GM23338 (cell line): ENCODE measurements around the gene SUCLG2. TPM values are rescaled to one million over a fixed set of nuclear protein-coding genes. Genes with fewer than 3 reads are reported as not detected.

Source experiments
- ATAC-seq: fragments of 200-7000 bp; cut with Tn5 transposase; 3 replicates; pipeline ENCODE4 v1.9.1; 2020
- DNase-seq: peaks from one replicate; pipeline ENCODE4 v3.0.0-alpha.2; 2015; ENCODE audit warnings: low spot score
- H2AFZ ChIP-seq: fragments of 200-600 bp; sonication (generic); 2 replicates; pipeline ENCODE4 v1.8.0; 2016; ENCODE audit warnings: antibody characterized with exemption, mild to moderate bottlenecking, moderate library complexity
- H3F3A ChIP-seq: fragments of 200-600 bp; sonication (generic); replicated peaks from 2 replicates; pipeline ENCODE4 v1.8.0; 2017; ENCODE audit warnings: antibody characterized with exemption, mixed run types, low read depth
- H3K27ac ChIP-seq: fragments of 200-600 bp; sonication (generic); 2 replicates; pipeline ENCODE4 v1.6.1; 2016; ENCODE audit warnings: low read depth
- H3K27me3 ChIP-seq: fragments of 200-600 bp; sonication (generic); 2 replicates; pipeline ENCODE4 v1.8.0; 2016; ENCODE audit warnings: mild to moderate bottlenecking, mixed run types, moderate library complexity; ENCODE audit not compliant: insufficient read depth
- H3K36me3 ChIP-seq: fragments of 200-600 bp; sonication (generic); 2 replicates; pipeline ENCODE4 v1.8.0; 2016; ENCODE audit warnings: mild to moderate bottlenecking; ENCODE audit not compliant: insufficient read depth
- H3K4me1 ChIP-seq: fragments of 200-600 bp; sonication (generic); 2 replicates; pipeline ENCODE4 v1.8.0; 2016; ENCODE audit warnings: mild to moderate bottlenecking, moderate library complexity; ENCODE audit not compliant: insufficient read depth
- H3K4me2 ChIP-seq: fragments of 200-600 bp; sonication (generic); 2 replicates; pipeline ENCODE4 v1.7.1; 2017; ENCODE audit warnings: mixed run types
- H3K4me3 ChIP-seq: fragments of 200-600 bp; sonication (generic); 2 replicates; pipeline ENCODE4 v1.6.1; 2016; ENCODE audit warnings: mixed run types
- H3K79me2 ChIP-seq: fragments of 200-600 bp; sonication (generic); replicated peaks from 2 replicates; pipeline ENCODE4 v1.8.0; 2017; ENCODE audit warnings: mild to moderate bottlenecking; ENCODE audit not compliant: insufficient read depth
- H3K9me2 ChIP-seq: fragments of 200-600 bp; sonication (generic); 2 replicates; pipeline ENCODE4 v1.8.0; 2017; ENCODE audit not compliant: insufficient read depth
- H4K20me1 ChIP-seq: fragments of 200-600 bp; sonication (generic); replicated peaks from 2 replicates; pipeline ENCODE4 v1.8.0; 2017; ENCODE audit warnings: mild to moderate bottlenecking; ENCODE audit not compliant: insufficient read depth
- H3K27ac Mint-ChIP-seq: 2 replicates; pipeline ENCODE4 v1.8.0; 2020; ENCODE audit warnings: inconsistent platforms, mild to moderate bottlenecking, moderate library complexity, mixed read lengths
- H3K27me3 Mint-ChIP-seq: 3 replicates; pipeline ENCODE4 v1.8.0; 2022; ENCODE audit warnings: low read depth, mild to moderate bottlenecking, moderate library complexity, mixed read lengths, inconsistent platforms; ENCODE audit not compliant: insufficient read depth, poor library complexity
- H3K36me3 Mint-ChIP-seq: 3 replicates; pipeline ENCODE4 v1.8.0; 2021; ENCODE audit warnings: low read depth, mild to moderate bottlenecking, inconsistent platforms, moderate library complexity, mixed read lengths
- H3K4me1 Mint-ChIP-seq: 3 replicates; pipeline ENCODE4 v1.8.0; 2020; ENCODE audit warnings: mild to moderate bottlenecking, inconsistent platforms, mixed read lengths
- H3K4me3 Mint-ChIP-seq: 3 replicates; pipeline ENCODE4 v1.8.0; 2021; ENCODE audit warnings: moderate library complexity, mild to moderate bottlenecking, inconsistent platforms, mixed read lengths
- H3K9me3 Mint-ChIP-seq: 3 replicates; pipeline ENCODE4 v1.8.0; 2020; ENCODE audit warnings: moderate library complexity, mild to moderate bottlenecking, inconsistent platforms, mixed read lengths
- CREB1 ChIP-seq: fragments of 250-450 bp; sonication (Bioruptor Pico); IDR thresholded peaks from 2 replicates; pipeline ENCODE4 v1.5.0; 2020; ENCODE audit warnings: low read depth, mild to moderate bottlenecking, moderate library complexity
- CTCF ChIP-seq, 2 experiments: fragments of 200-600 bp in 1 of 2; sonication (generic) in 1 of 2; conservative IDR thresholded peaks; 2 replicates each; pipeline versions ENCODE4 v1.5.1 to v1.6.1; 2016 to 2017; ENCODE audit warnings: antibody characterized with exemption in 2 of 2, low read depth in 2 of 2, mild to moderate bottlenecking in 2 of 2, moderate library complexity in 1 of 2
- ETS1 ChIP-seq: IDR thresholded peaks from 2 replicates; pipeline ENCODE4 v1.6.1; 2016; ENCODE audit warnings: antibody characterized with exemption
- EZH2 ChIP-seq: fragments of 200-600 bp; sonication (generic); IDR thresholded peaks from one replicate; pipeline ENCODE4 v1.8.0; 2017; ENCODE audit warnings: antibody characterized with exemption, mild to moderate bottlenecking, low read depth; ENCODE audit not compliant: unreplicated experiment
- EZH2phosphoT487 ChIP-seq: fragments of 200-600 bp; sonication (generic); IDR thresholded peaks from one replicate; pipeline ENCODE4 v1.8.1; 2018; ENCODE audit warnings: antibody characterized with exemption; ENCODE audit not compliant: unreplicated experiment
- JUNB ChIP-seq: IDR thresholded peaks from one replicate; pipeline ENCODE4 v1.6.1; 2016; ENCODE audit warnings: antibody characterized with exemption; ENCODE audit not compliant: unreplicated experiment
- NANOG ChIP-seq: IDR thresholded peaks from 2 replicates; pipeline ENCODE4 v1.6.1; 2016; ENCODE audit warnings: antibody characterized with exemption, borderline replicate concordance
- POLR2AphosphoS5 ChIP-seq: IDR thresholded peaks from 2 replicates; pipeline ENCODE4 v1.6.1; 2016; ENCODE audit warnings: antibody characterized with exemption, low read depth
- STAT1 ChIP-seq: IDR thresholded peaks from one replicate; pipeline ENCODE4 v1.6.1; 2016; ENCODE audit warnings: antibody characterized with exemption; ENCODE audit not compliant: unreplicated experiment
- ZNF114 ChIP-seq: fragments of 250-450 bp; sonication (Bioruptor Pico); IDR thresholded peaks from 2 replicates; pipeline ENCODE4 v1.5.0; 2020; ENCODE audit warnings: mild to moderate bottlenecking, moderate library complexity
- ZNF331 ChIP-seq: fragments of 250-450 bp; sonication (Bioruptor Pico); IDR thresholded peaks from 2 replicates; pipeline ENCODE4 v1.5.0; 2020; ENCODE audit warnings: low read depth, mild to moderate bottlenecking, moderate library complexity
- polyA plus RNA-seq: library from polyadenylated mRNA; unstranded; fragments of >200 nt; fragmentation: Nextera tagmentation; extraction: Ambion mirVana; gene quantifications from 2 replicates; pipeline ENCODE4 v1.2.1, GENCODE V29; 2016
- total RNA-seq: library from RNA; depleted of rRNA; stranded (reverse); fragments of >200 nt; shearing (Covaris generic); gene quantifications from 2 replicates; pipeline ENCODE4 v1.2.3, GENCODE V29; 2014
- TF ChIP-seq, protein P1 (sequence below): IDR thresholded peaks from one replicate; pipeline ENCODE4 v1.6.1; 2018; ENCODE audit warnings: antibody characterized with exemption; ENCODE audit not compliant: unreplicated experiment
- TF ChIP-seq, protein P2 (sequence below): fragments of 250-450 bp; sonication (Bioruptor Pico); IDR thresholded peaks from 2 replicates; pipeline ENCODE4 v1.5.0; 2020; ENCODE audit warnings: mild to moderate bottlenecking, moderate library complexity

The SUCLG2 gene
- total and polyA plus RNA-seq, 2 experiments from 2014 or later: 29.3 to 39.0 TPM

GRCh38 chr3:67375976-67376375, 278.4 kb downstream of the SUCLG2 start:
- H3F3A ChIP-seq: no peaks in the 10 kb centered on the region
- no peak for TF ChIP-seq POLR2AphosphoS5
- TF ChIP-seq ETS1: no peak
- TF ChIP-seq JUNB: no peak
- TF ChIP-seq ZNF331: no peak
- no peak for TF ChIP-seq NANOG
- no peak for TF ChIP-seq ZNF114
- no peak for TF ChIP-seq STAT1
- no peak for TF ChIP-seq CTCF (conservative IDR thresholded peaks at IDR 0.05; ENCODE audit: low read depth in 2 of 2)
- TF ChIP-seq, protein P1, sequence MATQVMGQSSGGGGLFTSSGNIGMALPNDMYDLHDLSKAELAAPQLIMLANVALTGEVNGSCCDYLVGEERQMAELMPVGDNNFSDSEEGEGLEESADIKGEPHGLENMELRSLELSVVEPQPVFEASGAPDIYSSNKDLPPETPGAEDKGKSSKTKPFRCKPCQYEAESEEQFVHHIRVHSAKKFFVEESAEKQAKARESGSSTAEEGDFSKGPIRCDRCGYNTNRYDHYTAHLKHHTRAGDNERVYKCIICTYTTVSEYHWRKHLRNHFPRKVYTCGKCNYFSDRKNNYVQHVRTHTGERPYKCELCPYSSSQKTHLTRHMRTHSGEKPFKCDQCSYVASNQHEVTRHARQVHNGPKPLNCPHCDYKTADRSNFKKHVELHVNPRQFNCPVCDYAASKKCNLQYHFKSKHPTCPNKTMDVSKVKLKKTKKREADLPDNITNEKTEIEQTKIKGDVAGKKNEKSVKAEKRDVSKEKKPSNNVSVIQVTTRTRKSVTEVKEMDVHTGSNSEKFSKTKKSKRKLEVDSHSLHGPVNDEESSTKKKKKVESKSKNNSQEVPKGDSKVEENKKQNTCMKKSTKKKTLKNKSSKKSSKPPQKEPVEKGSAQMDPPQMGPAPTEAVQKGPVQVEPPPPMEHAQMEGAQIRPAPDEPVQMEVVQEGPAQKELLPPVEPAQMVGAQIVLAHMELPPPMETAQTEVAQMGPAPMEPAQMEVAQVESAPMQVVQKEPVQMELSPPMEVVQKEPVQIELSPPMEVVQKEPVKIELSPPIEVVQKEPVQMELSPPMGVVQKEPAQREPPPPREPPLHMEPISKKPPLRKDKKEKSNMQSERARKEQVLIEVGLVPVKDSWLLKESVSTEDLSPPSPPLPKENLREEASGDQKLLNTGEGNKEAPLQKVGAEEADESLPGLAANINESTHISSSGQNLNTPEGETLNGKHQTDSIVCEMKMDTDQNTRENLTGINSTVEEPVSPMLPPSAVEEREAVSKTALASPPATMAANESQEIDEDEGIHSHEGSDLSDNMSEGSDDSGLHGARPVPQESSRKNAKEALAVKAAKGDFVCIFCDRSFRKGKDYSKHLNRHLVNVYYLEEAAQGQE: no peak
- TF ChIP-seq EZH2: no peak
- TF ChIP-seq, protein P2, sequence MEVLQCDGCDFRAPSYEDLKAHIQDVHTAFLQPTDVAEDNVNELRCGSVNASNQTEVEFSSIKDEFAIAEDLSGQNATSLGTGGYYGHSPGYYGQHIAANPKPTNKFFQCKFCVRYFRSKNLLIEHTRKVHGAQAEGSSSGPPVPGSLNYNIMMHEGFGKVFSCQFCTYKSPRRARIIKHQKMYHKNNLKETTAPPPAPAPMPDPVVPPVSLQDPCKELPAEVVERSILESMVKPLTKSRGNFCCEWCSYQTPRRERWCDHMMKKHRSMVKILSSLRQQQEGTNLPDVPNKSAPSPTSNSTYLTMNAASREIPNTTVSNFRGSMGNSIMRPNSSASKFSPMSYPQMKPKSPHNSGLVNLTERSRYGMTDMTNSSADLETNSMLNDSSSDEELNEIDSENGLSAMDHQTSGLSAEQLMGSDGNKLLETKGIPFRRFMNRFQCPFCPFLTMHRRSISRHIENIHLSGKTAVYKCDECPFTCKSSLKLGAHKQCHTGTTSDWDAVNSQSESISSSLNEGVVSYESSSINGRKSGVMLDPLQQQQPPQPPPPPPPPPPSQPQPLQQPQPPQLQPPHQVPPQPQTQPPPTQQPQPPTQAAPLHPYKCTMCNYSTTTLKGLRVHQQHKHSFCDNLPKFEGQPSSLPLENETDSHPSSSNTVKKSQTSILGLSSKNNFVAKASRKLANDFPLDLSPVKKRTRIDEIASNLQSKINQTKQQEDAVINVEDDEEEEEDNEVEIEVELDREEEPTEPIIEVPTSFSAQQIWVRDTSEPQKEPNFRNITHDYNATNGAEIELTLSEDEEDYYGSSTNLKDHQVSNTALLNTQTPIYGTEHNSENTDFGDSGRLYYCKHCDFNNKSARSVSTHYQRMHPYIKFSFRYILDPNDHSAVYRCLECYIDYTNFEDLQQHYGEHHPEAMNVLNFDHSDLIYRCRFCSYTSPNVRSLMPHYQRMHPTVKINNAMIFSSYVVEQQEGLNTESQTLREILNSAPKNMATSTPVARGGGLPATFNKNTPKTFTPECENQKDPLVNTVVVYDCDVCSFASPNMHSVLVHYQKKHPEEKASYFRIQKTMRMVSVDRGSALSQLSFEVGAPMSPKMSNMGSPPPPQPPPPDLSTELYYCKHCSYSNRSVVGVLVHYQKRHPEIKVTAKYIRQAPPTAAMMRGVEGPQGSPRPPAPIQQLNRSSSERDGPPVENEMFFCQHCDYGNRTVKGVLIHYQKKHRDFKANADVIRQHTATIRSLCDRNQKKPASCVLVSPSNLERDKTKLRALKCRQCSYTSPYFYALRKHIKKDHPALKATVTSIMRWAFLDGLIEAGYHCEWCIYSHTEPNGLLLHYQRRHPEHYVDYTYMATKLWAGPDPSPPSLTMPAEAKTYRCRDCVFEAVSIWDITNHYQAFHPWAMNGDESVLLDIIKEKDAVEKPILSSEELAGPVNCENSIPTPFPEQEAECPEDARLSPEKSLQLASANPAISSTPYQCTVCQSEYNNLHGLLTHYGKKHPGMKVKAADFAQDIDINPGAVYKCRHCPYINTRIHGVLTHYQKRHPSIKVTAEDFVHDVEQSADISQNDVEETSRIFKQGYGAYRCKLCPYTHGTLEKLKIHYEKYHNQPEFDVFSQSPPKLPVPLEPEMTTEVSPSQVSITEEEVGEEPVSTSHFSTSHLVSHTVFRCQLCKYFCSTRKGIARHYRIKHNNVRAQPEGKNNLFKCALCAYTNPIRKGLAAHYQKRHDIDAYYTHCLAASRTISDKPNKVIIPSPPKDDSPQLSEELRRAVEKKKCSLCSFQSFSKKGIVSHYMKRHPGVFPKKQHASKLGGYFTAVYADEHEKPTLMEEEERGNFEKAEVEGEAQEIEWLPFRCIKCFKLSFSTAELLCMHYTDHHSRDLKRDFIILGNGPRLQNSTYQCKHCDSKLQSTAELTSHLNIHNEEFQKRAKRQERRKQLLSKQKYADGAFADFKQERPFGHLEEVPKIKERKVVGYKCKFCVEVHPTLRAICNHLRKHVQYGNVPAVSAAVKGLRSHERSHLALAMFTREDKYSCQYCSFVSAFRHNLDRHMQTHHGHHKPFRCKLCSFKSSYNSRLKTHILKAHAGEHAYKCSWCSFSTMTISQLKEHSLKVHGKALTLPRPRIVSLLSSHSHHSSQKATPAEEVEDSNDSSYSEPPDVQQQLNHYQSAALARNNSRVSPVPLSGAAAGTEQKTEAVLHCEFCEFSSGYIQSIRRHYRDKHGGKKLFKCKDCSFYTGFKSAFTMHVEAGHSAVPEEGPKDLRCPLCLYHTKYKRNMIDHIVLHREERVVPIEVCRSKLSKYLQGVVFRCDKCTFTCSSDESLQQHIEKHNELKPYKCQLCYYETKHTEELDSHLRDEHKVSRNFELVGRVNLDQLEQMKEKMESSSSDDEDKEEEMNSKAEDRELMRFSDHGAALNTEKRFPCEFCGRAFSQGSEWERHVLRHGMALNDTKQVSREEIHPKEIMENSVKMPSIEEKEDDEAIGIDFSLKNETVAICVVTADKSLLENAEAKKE (CRISPR knock-in tag): no peak
- TF ChIP-seq CREB1 (CRISPR knock-in tag): no peak
- no peak for TF ChIP-seq EZH2phosphoT487
- H3K4me3 ChIP-seq: no peak overlapping the region
- H3K79me2 ChIP-seq: no peaks in the 10 kb centered on the region
- Mint-ChIP-seq H3K9me3 (no peaks in the 10 kb centered on the region), H3K36me3 (peaks cover 5% of the 10 kb centered on the region; the same call in 1 of the 3 replicates), H3K4me1 (no peaks in the 10 kb centered on the region), H3K27ac (no peak overlapping the region), H3K4me3 (no peak overlapping the region), H3K27me3 (no peaks in the 10 kb centered on the region)
- DNase-seq: no peak
- H3K27ac ChIP-seq: no peak overlapping the region
- H3K4me1 ChIP-seq: no peaks in the 10 kb centered on the region
- no peak for ATAC-seq
- no peak overlapping the region for H2AFZ ChIP-seq
- no peak overlapping the region for H3K4me2 ChIP-seq
- no peaks in the 10 kb centered on the region for H3K9me2 ChIP-seq
- no peaks in the 10 kb centered on the region for H3K36me3 ChIP-seq
- H3K27me3 ChIP-seq: no peaks in the 10 kb centered on the region
- H4K20me1 ChIP-seq: no peaks in the 10 kb centered on the region
